ENCODE measurements around the gene ARHGEF11. TPM values are rescaled to one million over a fixed set of nuclear protein-coding genes. Genes with fewer than 3 reads are reported as not detected.

ARHGEF11 gene
- total and polyA plus RNA-seq, 8 donors: 6.6 to 125 (median 32.7) TPM

DNA sequence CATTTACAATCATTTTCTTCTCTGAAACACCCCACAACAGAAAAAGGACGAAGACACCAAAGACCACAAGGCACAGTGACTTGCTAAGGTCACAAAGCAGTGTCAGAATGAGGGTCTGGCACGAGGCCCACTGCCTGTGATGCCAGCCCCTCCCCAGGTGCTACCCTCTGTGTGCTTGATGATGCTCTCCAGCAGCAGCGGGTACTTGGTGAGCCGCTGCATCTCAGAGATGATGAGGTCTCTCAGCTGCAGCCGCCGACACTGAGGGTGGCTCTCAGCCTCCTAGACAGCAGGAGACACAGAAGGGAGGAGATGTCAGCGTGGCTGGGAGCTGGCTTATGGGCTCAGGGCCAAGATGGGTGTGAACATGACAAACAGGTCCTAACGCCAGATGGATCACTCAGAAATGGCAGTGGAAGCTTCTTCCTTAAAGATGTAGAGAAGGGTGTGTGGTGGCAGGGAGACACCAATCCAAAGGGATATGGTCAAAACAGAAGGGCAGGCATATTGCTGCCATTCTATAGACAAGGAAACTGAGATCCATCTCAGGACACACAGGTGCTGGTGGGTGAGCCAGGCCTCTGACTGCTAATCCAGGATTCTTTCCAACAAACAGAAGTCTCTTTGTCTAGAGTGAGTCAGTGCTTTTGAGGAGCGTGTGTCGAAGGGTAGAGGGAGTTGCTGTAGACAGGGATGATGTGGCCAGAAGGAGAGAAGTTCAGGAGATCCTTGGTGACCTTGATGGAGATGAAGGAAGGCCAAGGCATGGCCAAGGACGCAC, 99.5 kb downstream of the ARHGEF11 start:
- DNase-seq: no peak
- WGBS, 5 donors: 75 to 79% (median 77%) methylated on average over 11 of the region's 11 CpGs
- H3K9me3 ChIP-seq: no peaks in the 10 kb centered on the region
- H3K4me3 ChIP-seq: no peak overlapping the region
- peaks cover 77 to 100% (median 100%) of the 10 kb centered on the region in 4 donors for H3K36me3 ChIP-seq
- intact Hi-C loops (cut with DNase I; ENCODE audit: low total_unique reads): no loop called here
- no peak overlapping the region for H3K27ac ChIP-seq
- H3K27me3 ChIP-seq: no peaks in the 10 kb centered on the region
- H3K4me1 ChIP-seq: no peaks in the 10 kb centered on the region
- TF ChIP-seq CTCF (IDR thresholded peaks at IDR 0.05) (no peak), POLR2AphosphoS5 (IDR thresholded peaks at IDR 0.05) (no peak), POLR2A (IDR thresholded peaks at IDR 0.05) (no peak), EP300 (IDR thresholded peaks at IDR 0.05) (no peak)

DNA sequence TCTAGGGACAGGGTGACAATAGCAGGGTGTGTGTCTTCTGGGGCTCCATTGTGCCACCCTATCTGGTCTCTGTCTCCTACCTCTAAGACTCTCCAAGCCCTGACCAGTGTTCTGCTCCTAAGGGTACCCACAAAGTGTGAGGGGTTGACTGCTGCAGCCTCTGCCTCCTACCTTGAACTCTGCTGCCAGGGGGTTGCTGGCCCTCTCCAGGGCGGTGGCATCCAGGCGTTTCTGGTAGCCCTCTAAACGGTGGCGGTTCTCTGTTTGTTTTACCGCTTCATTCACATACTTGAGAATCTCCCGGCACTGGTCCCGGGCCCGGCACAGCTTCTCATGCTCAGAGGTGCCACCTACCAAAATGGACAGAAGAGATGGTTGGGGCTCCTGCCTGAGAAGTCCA, 100.7 kb downstream of the ARHGEF11 start:
- Histone ChIP-seq H3K4me1 (no peaks in the 10 kb centered on the region), H3K36me3 (peaks cover 82 to 100% (median 100%) of the 10 kb centered on the region in 4 donors), H3K27me3 (no peaks in the 10 kb centered on the region), H3K4me3 (no peak overlapping the region), H3K9me3 (no peaks in the 10 kb centered on the region), H3K27ac (no peak overlapping the region)
- TF ChIP-seq POLR2A (IDR thresholded peaks at IDR 0.05) (no peak), CTCF (IDR thresholded peaks at IDR 0.05) (no peak), POLR2AphosphoS5 (IDR thresholded peaks at IDR 0.05) (no peak), EP300 (IDR thresholded peaks at IDR 0.05) (no peak)
- no peak for DNase-seq
- intact Hi-C loops (cut with DNase I; ENCODE audit: low total_unique reads): no loop called here
- 92 to 96% (median 93%) methylated on average over 8 of the region's 8 CpGs for WGBS, 5 donors

- no peaks in the 10 kb centered on the region for H3K4me1 ChIP-seq
- TF ChIP-seq POLR2AphosphoS5 (IDR thresholded peaks at IDR 0.05) (no peak), CTCF (IDR thresholded peaks at IDR 0.05) (no peak), EP300 (IDR thresholded peaks at IDR 0.05) (no peak), POLR2A (IDR thresholded peaks at IDR 0.05) (no peak)
- peaks cover 84 to 100% (median 100%) of the 10 kb centered on the region in 4 donors for H3K36me3 ChIP-seq
- no peak overlapping the region for H3K4me3 ChIP-seq
- WGBS, 5 donors: 90 to 100% (median 95%) methylated on average over 1 of the region's 1 CpG
- no peak overlapping the region for H3K27ac ChIP-seq
- intact Hi-C loops (cut with DNase I; ENCODE audit: low total_unique reads): no loop called here
- H3K27me3 ChIP-seq: no peaks in the 10 kb centered on the region
- H3K9me3 ChIP-seq: no peaks in the 10 kb centered on the region
- no peak for DNase-seq
These were observed 101.3 kb downstream of the ARHGEF11 start for GRCh38 chr1:156944268-156944667.

DNA sequence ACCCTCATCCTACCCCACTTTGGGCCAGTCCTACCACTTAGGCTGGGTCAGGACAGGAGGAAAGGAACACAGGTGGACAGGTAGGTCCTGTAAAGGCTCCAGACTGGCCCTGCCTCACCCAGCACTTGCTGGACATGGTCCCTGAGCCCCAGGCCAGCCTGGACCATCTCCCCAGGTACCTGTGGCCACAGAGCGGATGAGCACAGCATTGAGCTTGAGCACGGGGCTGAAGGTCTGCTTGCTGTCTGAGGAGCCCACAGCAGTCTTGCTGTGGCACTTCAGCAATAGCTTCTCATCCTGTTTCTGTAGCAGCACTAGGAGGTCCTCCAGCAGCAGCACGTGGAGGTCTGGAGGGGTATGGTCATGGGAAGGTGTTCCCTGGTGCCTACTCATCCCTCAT, 101.8 kb downstream of the ARHGEF11 start:
- Histone ChIP-seq H3K36me3 (peaks cover 85 to 100% (median 100%) of the 10 kb centered on the region in 4 donors), H3K27ac (no peak overlapping the region), H3K9me3 (no peaks in the 10 kb centered on the region), H3K4me3 (no peak overlapping the region), H3K4me1 (no peaks in the 10 kb centered on the region), H3K27me3 (no peaks in the 10 kb centered on the region)
- WGBS, 5 donors: 83 to 95% (median 91%) methylated on average over 1 to 3 of the region's 3 CpGs
- no peak for DNase-seq
- no peak for TF ChIP-seq POLR2A (IDR thresholded peaks at IDR 0.05)
- TF ChIP-seq POLR2AphosphoS5 (IDR thresholded peaks at IDR 0.05): no peak
- no peak for TF ChIP-seq EP300 (IDR thresholded peaks at IDR 0.05)
- TF ChIP-seq CTCF (IDR thresholded peaks at IDR 0.05): no peak
- intact Hi-C loops (cut with DNase I; ENCODE audit: low total_unique reads): no loop called here
